IMR-90 (cell line): Measurements from ENCODE around the gene EMID1. TPM values are rescaled to one million over a fixed set of nuclear protein-coding genes. Genes with fewer than 3 reads are reported as not detected.

Source experiments
- ATAC-seq: fragments of 200-7000 bp; cut with Tn5 transposase; 2 replicates; pipeline ENCODE4 v1.9.1; 2020; ENCODE audit warnings: low read depth, mild to moderate bottlenecking, moderate library complexity
- BruUV-seq: library from RNA; stranded (reverse); fragments of 400-500 nt; replicated peaks from 2 replicates; lab custom pipeline; 2021; lab: Mats Ljungman, UMichigan
- CTCF ChIA-PET: fragments of 300-600 bp; formaldehyde crosslinking; extraction: SDS; loops from one replicate; lab custom pipeline; 2021; ENCODE audit warnings: antibody characterized with exemption; lab: Yijun Ruan, JAX
- POLR2A ChIA-PET: fragments of 300-600 bp; sonication (Branson Sonifier 250); formaldehyde crosslinking; loops from one replicate; lab custom pipeline; 2022; ENCODE audit warnings: antibody characterized with exemption; ENCODE audit not compliant: unreplicated experiment; lab: Charles Lee
- DNase-seq: peaks from one replicate; pipeline ENCODE4 v3.0.0; 2013
- H2AFZ ChIP-seq: replicated peaks from 2 replicates; pipeline ENCODE3; 2013; ENCODE audit warnings: low read length, mild to moderate bottlenecking; ENCODE audit not compliant: poor library complexity
- H2AK5ac ChIP-seq: 2 replicates; pipeline ENCODE4 v1.6.1; 2013; ENCODE audit warnings: low read depth, low read length, inconsistent platforms
- H2AK9ac ChIP-seq: replicated peaks from 2 replicates; pipeline ENCODE3; 2013; ENCODE audit warnings: mild to moderate bottlenecking, low read depth, low read length, moderate library complexity; ENCODE audit not compliant: poor library complexity
- H2BK120ac ChIP-seq: 2 replicates; pipeline ENCODE4 v1.6.1; 2013; ENCODE audit warnings: low read depth, low read length, inconsistent platforms
- H2BK15ac ChIP-seq: 3 replicates; pipeline ENCODE4 v1.6.1; 2013; ENCODE audit warnings: low read depth, low read length, inconsistent platforms
- H2BK20ac ChIP-seq: 2 replicates; pipeline ENCODE4 v1.6.1; 2013; ENCODE audit warnings: low read depth, mild to moderate bottlenecking, inconsistent platforms, low read length, moderate library complexity
- H2BK5ac ChIP-seq: 2 replicates; pipeline ENCODE4 v1.6.1; 2013; ENCODE audit warnings: mild to moderate bottlenecking, low read depth, low read length, inconsistent platforms; ENCODE audit not compliant: poor library complexity, severe bottlenecking
- H3K14ac ChIP-seq: replicated peaks from 2 replicates; pipeline ENCODE4 v1.6.1; 2013; ENCODE audit warnings: low read depth, low read length, inconsistent platforms
- H3K18ac ChIP-seq: 2 replicates; pipeline ENCODE4 v1.6.1; 2013; ENCODE audit warnings: low read depth, low read length, control low read depth
- H3K23ac ChIP-seq: 2 replicates; pipeline ENCODE4 v1.6.1; 2013; ENCODE audit warnings: low read depth, low read length, inconsistent platforms
- H3K27ac ChIP-seq: 2 replicates; pipeline ENCODE4 v1.5.1; 2013; ENCODE audit warnings: mild to moderate bottlenecking, control low read depth, low read length; ENCODE audit not compliant: insufficient read depth
- H3K27me3 ChIP-seq: 2 replicates; pipeline ENCODE4 v1.6.1; 2013; ENCODE audit warnings: low read length; ENCODE audit not compliant: control insufficient read depth, insufficient read depth
- H3K36me3 ChIP-seq: 2 replicates; pipeline ENCODE4 v1.6.1; 2013; ENCODE audit warnings: low read length, mixed read lengths; ENCODE audit not compliant: control insufficient read depth, insufficient read depth
- H3K4ac ChIP-seq: 2 replicates; pipeline ENCODE4 v1.6.1; 2013; ENCODE audit warnings: low read depth, low read length, inconsistent platforms
- H3K4me1 ChIP-seq: 2 replicates; pipeline ENCODE4 v1.6.1; 2013; ENCODE audit warnings: low read length, mixed read lengths; ENCODE audit not compliant: control insufficient read depth, insufficient read depth
- H3K4me2 ChIP-seq: 2 replicates; pipeline ENCODE4 v1.6.1; 2013; ENCODE audit warnings: low read depth, mild to moderate bottlenecking, control low read depth, low read length, moderate library complexity
- H3K4me3 ChIP-seq: 2 replicates; pipeline ENCODE4 v1.5.1; 2013; ENCODE audit warnings: low read depth, mild to moderate bottlenecking, control low read depth, low read length, moderate library complexity; ENCODE audit not compliant: insufficient read depth
- H3K56ac ChIP-seq: 2 replicates; pipeline ENCODE4 v1.6.1; 2013; ENCODE audit warnings: low read length, inconsistent platforms; ENCODE audit not compliant: insufficient read depth; ENCODE audit errors: extremely low read depth
- H3K79me1 ChIP-seq, 2 experiments: 2 replicates each; pipeline ENCODE4 v1.6.1; 2013; ENCODE audit warnings: low read length in 2 of 2, inconsistent platforms in 1 of 2, low read depth in 1 of 2
- H3K9ac ChIP-seq: 2 replicates; pipeline ENCODE4 v1.6.1; 2013; ENCODE audit warnings: low read depth, low read length, control low read depth
- H3K9me1 ChIP-seq: 2 replicates; pipeline ENCODE4 v1.6.1; 2013; ENCODE audit warnings: low read length, inconsistent platforms; ENCODE audit not compliant: insufficient read depth
- H3K9me3 ChIP-seq: 2 replicates; pipeline ENCODE4 v1.6.1; 2013; ENCODE audit warnings: low read length; ENCODE audit not compliant: control insufficient read depth, insufficient read depth
- H4K20me1 ChIP-seq: 2 replicates; pipeline ENCODE4 v1.6.1; 2013; ENCODE audit warnings: low read length, inconsistent platforms; ENCODE audit not compliant: insufficient read depth
- H4K5ac ChIP-seq: 2 replicates; pipeline ENCODE4 v1.6.1; 2013; ENCODE audit warnings: mild to moderate bottlenecking, low read depth, low read length, control low read depth
- H4K8ac ChIP-seq, 2 experiments: 2 replicates each; pipeline ENCODE4 v1.6.1; 2013; ENCODE audit warnings: low read depth in 2 of 2, low read length in 2 of 2, control low read depth in 1 of 2, inconsistent platforms in 1 of 2
- H4K91ac ChIP-seq: 2 replicates; pipeline ENCODE4 v1.6.1; 2013; ENCODE audit warnings: low read depth, low read length, inconsistent platforms; ENCODE audit not compliant: insufficient read depth
- CTCF ChIP-seq: conservative IDR thresholded peaks from 2 replicates; pipeline ENCODE4 v1.5.1; 2012; ENCODE audit warnings: mild to moderate bottlenecking, low read depth, low read length, improper control_type of control experiment
- MAZ ChIP-seq: IDR thresholded peaks from 2 replicates; pipeline ENCODE4 v1.6.1; 2012; ENCODE audit warnings: low read depth, mild to moderate bottlenecking, low read length, improper control_type of control experiment, moderate library complexity, borderline replicate concordance
- RFX5 ChIP-seq: IDR thresholded peaks from 2 replicates; pipeline ENCODE4 v1.8.0; 2012; ENCODE audit warnings: low read depth, mild to moderate bottlenecking, low read length, moderate library complexity
- WGBS, 2 experiments: methylation state at CpG; one replicate each; pipeline versions ENCODE4 v1.1.5 to v1.1.7; 2013; ENCODE audit warnings: missing lambda C conversion rate in 2 of 2; ENCODE audit not compliant: insufficient read length in 1 of 2; ENCODE audit errors: extremely low coverage in 2 of 2; 5-methylcytosine and 5-hydroxymethylcytosine counted together
- dilution Hi-C: fragments of 300-500 bp; cut with HindIII; formaldehyde crosslinking; loops from one replicate; pipeline ENCODE4 v1.14.3; 2018; ENCODE audit warnings: low sequenced_read_pairs; ENCODE audit not compliant: unreplicated experiment
- in situ Hi-C: fragments of 300-500 bp; cut with MboI; formaldehyde crosslinking; loops from 3 replicates; pipeline ENCODE4 v1.14.3; 2019; ENCODE audit warnings: low sequenced_read_pairs, inconsistent platforms, mixed read lengths
- intact Hi-C: fragments of 100-400 bp; cut with micrococcal nuclease; formaldehyde crosslinking; loops from 2 replicates; pipeline ENCODE4 v1.10.0; 2022
- polyA plus RNA-seq, 3 experiments: library from polyadenylated mRNA; depleted of rRNA; stranded (reverse); fragments of >200 nt; gene quantifications; 2 replicates each; pipeline ENCODE4 v1.2.3, GENCODE V29; 2012; ENCODE audit warnings: low replicate concordance in 1 of 3
- total RNA-seq: library from RNA; depleted of rRNA; stranded (reverse); fragments of >200 nt; gene quantifications from 2 replicates; pipeline ENCODE4 v1.2.3, GENCODE V29; 2012

The EMID1 gene
- total and polyA plus RNA-seq, 2 of the 4 experiments (the other 2 are of a cell fraction): 0.54 to 1.3 TPM

- Histone ChIP-seq H2AK9ac (no peak overlapping the region), H2BK15ac (no peak overlapping the region), H4K91ac (no peak overlapping the region), H4K20me1 (no peaks in the 10 kb centered on the region), H4K8ac (no peak overlapping the region), H3K14ac (no peak overlapping the region), H2AK5ac (no peak overlapping the region), H3K9me3 (no peaks in the 10 kb centered on the region), H3K9ac (no peak overlapping the region), H3K4me3 (no peak overlapping the region), H3K36me3 (no peaks in the 10 kb centered on the region), H3K23ac (no peak overlapping the region), H3K4ac (no peak overlapping the region), H3K4me1 (no peaks in the 10 kb centered on the region), H3K9me1 (peaks cover 2% of the 10 kb centered on the region; the same call in 1 of the 2 replicates), H3K18ac (no peak overlapping the region), H3K4me2 (no peak overlapping the region), H3K79me1 (no peaks in the 10 kb centered on the region), H2BK20ac (no peak overlapping the region), H3K27me3 (peaks cover 18% of the 10 kb centered on the region), H2BK5ac (no peak overlapping the region), H3K56ac (no peak overlapping the region), H3K27ac (no peak overlapping the region), H2BK120ac (no peak overlapping the region), H4K5ac (no peak overlapping the region), H2AFZ (no peak overlapping the region)
- BruUV-seq: no TSS peak
- dilution Hi-C loops: no loop called here
- no peak for DNase-seq
- no peak for ATAC-seq
- in situ Hi-C loops: no loop called here
- ChIA-PET POLR2A (no interaction called here), CTCF (no interaction called here)
- no peak for TF ChIP-seq MAZ
- no peak for TF ChIP-seq CTCF
- TF ChIP-seq RFX5: no peak
- intact Hi-C loops: no loop called here
- no CpG with 5 or more reads among the region's 6 CpGs for WGBS, 2 experiments
Measured at GRCh38 chr22:29166180-29166579, 39.5 kb upstream of the EMID1 start.
